ENCODE data around the gene TSBP1.

TSBP1 gene

GRCh38 chr6:32371803-32372202 is at the start of gene TSBP1:
TSS of gene TSBP1 (minus strand) at chr6:32371903. CDS start at chr6:32371706, 197 bp downstream.
- TF ChIP-seq CTCF (IDR thresholded peaks at IDR 0.05; ENCODE audit: insufficient read depth, low read depth, low read length, missing control alignments), result no peak
- no peak for DNase-seq (ENCODE audit: low read depth)
- H3K4me3 ChIP-seq (ENCODE audit: low read depth, low read length), result no peak within 1 kb of the TSS

- no peak for TF ChIP-seq CTCF (IDR thresholded peaks at IDR 0.05; ENCODE audit: insufficient read depth, low read depth, low read length, missing control alignments)
- no peak for DNase-seq (ENCODE audit: low read depth)
- no peak overlapping the region for H3K4me3 ChIP-seq (ENCODE audit: low read depth, low read length)
These were observed 44.3 kb upstream of the TSBP1 start for GRCh38 chr6:32416036-32416435.

GRCh38 chr6:32415521-32416019 is 43.9 kb upstream of the TSBP1 start:
- TF ChIP-seq CTCF (IDR thresholded peaks at IDR 0.05; ENCODE audit: insufficient read depth, low read depth, low read length, missing control alignments), result peak; percentile 99
- peak; percentile 82 for DNase-seq (ENCODE audit: low read depth)
- no peak overlapping the region for H3K4me3 ChIP-seq (ENCODE audit: low read depth, low read length)

- DNase-seq (ENCODE audit: low read depth), result peak; percentile 92
- peak; percentile 98 for TF ChIP-seq CTCF (IDR thresholded peaks at IDR 0.05; ENCODE audit: insufficient read depth, low read depth, low read length, missing control alignments)
- H3K4me3 ChIP-seq (ENCODE audit: low read depth, low read length), result no peak overlapping the region
These were observed 41.8 kb upstream of the TSBP1 start for GRCh38 chr6:32413427-32414047.

- no peak for TF ChIP-seq CTCF (IDR thresholded peaks at IDR 0.05; ENCODE audit: insufficient read depth, low read depth, low read length, missing control alignments)
- H3K4me3 ChIP-seq (ENCODE audit: low read depth, low read length), result no peak overlapping the region
- DNase-seq (ENCODE audit: low read depth), result no peak
These were observed 40.0 kb upstream of the TSBP1 start for GRCh38 chr6:32411566-32412327.

GRCh38 chr6:32410906-32411305 is 39.2 kb upstream of the TSBP1 start:
- no peak for TF ChIP-seq CTCF (IDR thresholded peaks at IDR 0.05; ENCODE audit: insufficient read depth, low read depth, low read length, missing control alignments)
- H3K4me3 ChIP-seq (ENCODE audit: low read depth, low read length), result no peak overlapping the region
- DNase-seq (ENCODE audit: low read depth), result no peak
